ENCODE measurements around the gene RPS6KA5.
"Not testable (repeated sequence)": the region's sequence is repeated elsewhere in the genome, so short reads cannot be mapped to it uniquely, and the experiment has no call there.

GRCh38 chr14:90953643-90954042 lies 106.8 kb downstream of the RPS6KA5 start:
- not testable (repeated sequence) for TF ChIP-seq POLR2AphosphoS5, POLR2A (IDR thresholded peaks at IDR 0.05)
